ENCODE data around the gene FRRS1L.

- TF ChIP-seq POLR2A (IDR thresholded peaks at IDR 0.05) = no peak
- no peak for TF ChIP-seq CTCF (IDR thresholded peaks at IDR 0.05)
- TF ChIP-seq POLR2AphosphoS5 (IDR thresholded peaks at IDR 0.05) = no peak
Measured at GRCh38 chr9:109181284-109181683, 14.2 kb upstream of the FRRS1L start.
